Measurements from ENCODE around the gene SBF2. TPM values are rescaled to one million over a fixed set of nuclear protein-coding genes. Genes with fewer than 3 reads are reported as not detected.

SBF2 gene
- total RNA-seq, 3 donors from 2014 or later (not counting 1 experiment from before 2014, with no cell fraction given) = 25.2 to 26.9 (median 26.3) TPM

GRCh38 chr11:9973921-9974320, 320.1 kb downstream of the SBF2 start:
- Histone ChIP-seq H3K9me3 (ENCODE audit: control insufficient read depth, insufficient read depth, low read length) (no peaks in the 10 kb centered on the region), H3K4me3 (ENCODE audit: low read length) (no peak overlapping the region), H3K27ac (ENCODE audit: low read length) (no peak overlapping the region), H3K27me3 (ENCODE audit: control insufficient read depth, insufficient read depth, low read length) (no peaks in the 10 kb centered on the region), H3K36me3 (ENCODE audit: control insufficient read depth, insufficient read depth, low read length) (no peaks in the 10 kb centered on the region), H3K4me1 (ENCODE audit: control insufficient read depth, insufficient read depth, low read length) (no peaks in the 10 kb centered on the region)
- TF ChIP-seq, protein P1, sequence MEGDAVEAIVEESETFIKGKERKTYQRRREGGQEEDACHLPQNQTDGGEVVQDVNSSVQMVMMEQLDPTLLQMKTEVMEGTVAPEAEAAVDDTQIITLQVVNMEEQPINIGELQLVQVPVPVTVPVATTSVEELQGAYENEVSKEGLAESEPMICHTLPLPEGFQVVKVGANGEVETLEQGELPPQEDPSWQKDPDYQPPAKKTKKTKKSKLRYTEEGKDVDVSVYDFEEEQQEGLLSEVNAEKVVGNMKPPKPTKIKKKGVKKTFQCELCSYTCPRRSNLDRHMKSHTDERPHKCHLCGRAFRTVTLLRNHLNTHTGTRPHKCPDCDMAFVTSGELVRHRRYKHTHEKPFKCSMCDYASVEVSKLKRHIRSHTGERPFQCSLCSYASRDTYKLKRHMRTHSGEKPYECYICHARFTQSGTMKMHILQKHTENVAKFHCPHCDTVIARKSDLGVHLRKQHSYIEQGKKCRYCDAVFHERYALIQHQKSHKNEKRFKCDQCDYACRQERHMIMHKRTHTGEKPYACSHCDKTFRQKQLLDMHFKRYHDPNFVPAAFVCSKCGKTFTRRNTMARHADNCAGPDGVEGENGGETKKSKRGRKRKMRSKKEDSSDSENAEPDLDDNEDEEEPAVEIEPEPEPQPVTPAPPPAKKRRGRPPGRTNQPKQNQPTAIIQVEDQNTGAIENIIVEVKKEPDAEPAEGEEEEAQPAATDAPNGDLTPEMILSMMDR (IDR thresholded peaks at IDR 0.05) = no peak
- Mint-ChIP-seq H3K4me3 (no peak overlapping the region), H3K27me3 (ENCODE audit: low read depth in 2 of 2) (no peaks in the 10 kb centered on the region), H3K9me3 (no peaks in the 10 kb centered on the region), H3K4me1 (no peaks in the 10 kb centered on the region), H3K27ac (no peak overlapping the region), H3K36me3 (no peaks in the 10 kb centered on the region)
- DNase-seq (no peak), ATAC-seq (no peak)
- WGBS (ENCODE audit: insufficient coverage) = 100% methylated on average over 1 of the region's 3 CpGs
- intact Hi-C loops (cut with micrococcal nuclease) = loop anchor here (5.0 kb wide), 1 partner anchor 333 kb away; the partner anchor contains the start of gene ADM

- H3K4me3 Mint-ChIP-seq = no peak overlapping the region
- Histone ChIP-seq H3K27me3 (ENCODE audit: control insufficient read depth, insufficient read depth, low read length) (no peaks in the 10 kb centered on the region), H3K9me3 (ENCODE audit: control insufficient read depth, insufficient read depth, low read length) (no peaks in the 10 kb centered on the region), H3K4me1 (ENCODE audit: control insufficient read depth, insufficient read depth, low read length) (no peaks in the 10 kb centered on the region), H3K4me3 (ENCODE audit: low read length) (no peak overlapping the region), H3K36me3 (ENCODE audit: control insufficient read depth, insufficient read depth, low read length) (no peaks in the 10 kb centered on the region), H3K27ac (ENCODE audit: low read length) (no peak overlapping the region)
- peak in 1 of 2 donors; percentile 55 for DNase-seq
- H3K27me3 Mint-ChIP-seq (ENCODE audit: low read depth in 2 of 2) = no peaks in the 10 kb centered on the region
- WGBS (ENCODE audit: insufficient coverage) = 61% methylated on average over 7 of the region's 7 CpGs
- ATAC-seq = peak in 1 of 3 donors; percentile 43
- H3K27ac Mint-ChIP-seq = no peak overlapping the region
- H3K36me3 Mint-ChIP-seq = no peaks in the 10 kb centered on the region
- intact Hi-C loops (cut with micrococcal nuclease) = loop anchor here (5.0 kb wide), 1 partner anchor 334 kb away; the partner anchor contains the start of gene ADM
- H3K9me3 Mint-ChIP-seq = no peaks in the 10 kb centered on the region
- no peaks in the 10 kb centered on the region for H3K4me1 Mint-ChIP-seq
- TF ChIP-seq, protein P1 (IDR thresholded peaks at IDR 0.05) = peak; percentile 41
Measured at GRCh38 chr11:9972989-9973388, 321.0 kb downstream of the SBF2 start.

GRCh38 chr11:9971894-9972293, 322.1 kb downstream of the SBF2 start:
- Histone ChIP-seq H3K4me1 (ENCODE audit: control insufficient read depth, insufficient read depth, low read length) (no peaks in the 10 kb centered on the region), H3K27ac (ENCODE audit: low read length) (no peak overlapping the region), H3K9me3 (ENCODE audit: control insufficient read depth, insufficient read depth, low read length) (no peaks in the 10 kb centered on the region), H3K27me3 (ENCODE audit: control insufficient read depth, insufficient read depth, low read length) (no peaks in the 10 kb centered on the region), H3K4me3 (ENCODE audit: low read length) (no peak overlapping the region), H3K36me3 (ENCODE audit: control insufficient read depth, insufficient read depth, low read length) (no peaks in the 10 kb centered on the region)
- TF ChIP-seq, protein P1 (IDR thresholded peaks at IDR 0.05) = no peak
- WGBS (ENCODE audit: insufficient coverage) = 89% methylated on average over 3 of the region's 3 CpGs
- ATAC-seq (no peak), DNase-seq (no peak)
- Mint-ChIP-seq H3K4me1 (no peaks in the 10 kb centered on the region), H3K4me3 (no peak overlapping the region), H3K27me3 (ENCODE audit: low read depth in 2 of 2) (no peaks in the 10 kb centered on the region), H3K27ac (no peak overlapping the region), H3K9me3 (no peaks in the 10 kb centered on the region), H3K36me3 (no peaks in the 10 kb centered on the region)
- intact Hi-C loops (cut with micrococcal nuclease) = loop anchor here (5.0 kb wide), 1 partner anchor 335 kb away; the partner anchor contains the start of gene ADM

DNA sequence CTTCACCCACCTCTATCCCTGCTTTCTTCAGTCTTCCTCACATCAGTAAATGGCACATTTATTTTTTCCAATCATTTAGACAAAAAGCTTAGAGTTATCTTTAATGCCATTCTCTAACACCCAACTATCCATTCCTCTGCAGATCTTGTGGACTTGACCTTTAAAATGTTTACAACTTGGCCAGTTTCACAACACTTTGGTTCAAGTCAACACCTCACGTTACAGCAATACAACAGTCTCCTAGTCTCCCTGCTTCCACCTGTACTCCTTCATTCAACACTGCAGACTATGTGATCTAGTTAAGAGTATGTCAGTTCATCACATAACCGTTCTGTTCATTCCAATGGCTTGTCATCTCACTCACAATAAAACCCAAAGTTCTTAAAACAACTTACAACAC, 325.0 kb downstream of the SBF2 start:
- no peak overlapping the region for H3K4me3 Mint-ChIP-seq
- WGBS (ENCODE audit: insufficient coverage) = 90% methylated on average over 2 of the region's 2 CpGs
- DNase-seq = no peak

More for the DNA sequence above, 325.0 kb downstream of the SBF2 start:
- H3K36me3 ChIP-seq (ENCODE audit: control insufficient read depth, insufficient read depth, low read length) = no peaks in the 10 kb centered on the region
- H3K36me3 Mint-ChIP-seq = no peaks in the 10 kb centered on the region
- no peaks in the 10 kb centered on the region for H3K27me3 ChIP-seq (ENCODE audit: control insufficient read depth, insufficient read depth, low read length)
- H3K27me3 Mint-ChIP-seq (ENCODE audit: low read depth in 2 of 2) = no peaks in the 10 kb centered on the region
- no peak for ATAC-seq
- H3K4me1 ChIP-seq (ENCODE audit: control insufficient read depth, insufficient read depth, low read length) = no peaks in the 10 kb centered on the region
- H3K9me3 ChIP-seq (ENCODE audit: control insufficient read depth, insufficient read depth, low read length) = no peaks in the 10 kb centered on the region
- no peak overlapping the region for H3K27ac ChIP-seq (ENCODE audit: low read length)
- no peaks in the 10 kb centered on the region for H3K9me3 Mint-ChIP-seq
- H3K4me1 Mint-ChIP-seq = no peaks in the 10 kb centered on the region
- intact Hi-C loops (cut with micrococcal nuclease) = no loop called here
- no peak overlapping the region for H3K4me3 ChIP-seq (ENCODE audit: low read length)
- no peak overlapping the region for H3K27ac Mint-ChIP-seq
- TF ChIP-seq, protein P1 (IDR thresholded peaks at IDR 0.05) = no peak

All from natural killer cell (primary cell).